ENCODE measurements around the gene SUN3.

The SUN3 gene

GRCh38 chr7:47956220-47956619 lies 72.7 kb downstream of the SUN3 start:
- Histone ChIP-seq H3K4me1 (ENCODE audit: low read length) (peaks cover 25% of the 10 kb centered on the region), H3K27me3 (replicated peaks; ENCODE audit: insufficient read depth, low read length) (no peaks in the 10 kb centered on the region), H3K79me2 (ENCODE audit: low read length) (no peaks in the 10 kb centered on the region), H3K9me3 (replicated peaks; ENCODE audit: insufficient read depth, low read length) (no peaks in the 10 kb centered on the region), H2AFZ (ENCODE audit: low read length) (no peak overlapping the region), H3K4me2 (ENCODE audit: low read depth, low read length) (no peak overlapping the region), H3K9me2 (replicated peaks; ENCODE audit: insufficient read depth, low read length) (no peaks in the 10 kb centered on the region), H3K9ac (ENCODE audit: low read length) (no peak overlapping the region), H4K20me1 (ENCODE audit: insufficient read depth, low read length) (no peaks in the 10 kb centered on the region), H3K27ac (ENCODE audit: low read length) (no peak overlapping the region), H3F3A (ENCODE audit: insufficient read depth, low read length) (peaks cover 11% of the 10 kb centered on the region), H3K36me3 (replicated peaks; ENCODE audit: insufficient read depth, low read length) (peaks cover 5% of the 10 kb centered on the region; the same call in 1 of the 2 replicates), H3K4me3 (ENCODE audit: low read length) (no peak overlapping the region)
- TF ChIP-seq EZH2 (optimal IDR thresholded peaks at IDR 0.05; ENCODE audit: low read depth, low read length) (no peak), CTCF (IDR thresholded peaks at IDR 0.05; ENCODE audit: low read length) (no peak), EZH2phosphoT487 (IDR thresholded peaks at IDR 0.05; ENCODE audit: low read length) (no peak)
- no peak for DNase-seq

- no peak for DNase-seq
- no peaks in the 10 kb centered on the region for H3K27me3 ChIP-seq (replicated peaks; ENCODE audit: insufficient read depth, low read length)
- no peaks in the 10 kb centered on the region for H4K20me1 ChIP-seq (ENCODE audit: insufficient read depth, low read length)
- peaks cover 41% of the 10 kb centered on the region for H3K4me1 ChIP-seq (ENCODE audit: low read length)
- H3K4me3 ChIP-seq (ENCODE audit: low read length): no peak overlapping the region
- no peak for TF ChIP-seq EZH2 (optimal IDR thresholded peaks at IDR 0.05; ENCODE audit: low read depth, low read length)
- TF ChIP-seq CTCF (IDR thresholded peaks at IDR 0.05; ENCODE audit: low read length): no peak
- TF ChIP-seq EZH2phosphoT487 (IDR thresholded peaks at IDR 0.05; ENCODE audit: low read length): no peak
- no peak overlapping the region for H2AFZ ChIP-seq (ENCODE audit: low read length)
- H3K36me3 ChIP-seq (replicated peaks; ENCODE audit: insufficient read depth, low read length): peaks cover 5% of the 10 kb centered on the region; the same call in 1 of the 2 replicates
- H3K79me2 ChIP-seq (ENCODE audit: low read length): no peaks in the 10 kb centered on the region
- H3K27ac ChIP-seq (ENCODE audit: low read length): no peak overlapping the region
- no peaks in the 10 kb centered on the region for H3K9me3 ChIP-seq (replicated peaks; ENCODE audit: insufficient read depth, low read length)
- H3K4me2 ChIP-seq (ENCODE audit: low read depth, low read length): no peak overlapping the region
- no peak overlapping the region for H3K9ac ChIP-seq (ENCODE audit: low read length)
- H3F3A ChIP-seq (ENCODE audit: insufficient read depth, low read length): peaks cover 18% of the 10 kb centered on the region
- no peaks in the 10 kb centered on the region for H3K9me2 ChIP-seq (replicated peaks; ENCODE audit: insufficient read depth, low read length)
Observed at GRCh38 chr7:47954231-47954911, 74.5 kb downstream of the SUN3 start.

- H3K4me2 ChIP-seq (ENCODE audit: low read depth, low read length): no peak overlapping the region
- H3K27me3 ChIP-seq (replicated peaks; ENCODE audit: insufficient read depth, low read length): no peaks in the 10 kb centered on the region
- peaks cover 18% of the 10 kb centered on the region for H3F3A ChIP-seq (ENCODE audit: insufficient read depth, low read length)
- peaks cover 5% of the 10 kb centered on the region; the same call in 1 of the 2 replicates for H3K36me3 ChIP-seq (replicated peaks; ENCODE audit: insufficient read depth, low read length)
- no peak overlapping the region for H3K4me3 ChIP-seq (ENCODE audit: low read length)
- H3K9me2 ChIP-seq (replicated peaks; ENCODE audit: insufficient read depth, low read length): no peaks in the 10 kb centered on the region
- H3K27ac ChIP-seq (ENCODE audit: low read length): no peak overlapping the region
- no peaks in the 10 kb centered on the region for H3K9me3 ChIP-seq (replicated peaks; ENCODE audit: insufficient read depth, low read length)
- H3K4me1 ChIP-seq (ENCODE audit: low read length): peaks cover 41% of the 10 kb centered on the region
- no peak for DNase-seq
- no peaks in the 10 kb centered on the region for H4K20me1 ChIP-seq (ENCODE audit: insufficient read depth, low read length)
- TF ChIP-seq EZH2 (optimal IDR thresholded peaks at IDR 0.05; ENCODE audit: low read depth, low read length): no peak
- no peak for TF ChIP-seq EZH2phosphoT487 (IDR thresholded peaks at IDR 0.05; ENCODE audit: low read length)
- no peak for TF ChIP-seq CTCF (IDR thresholded peaks at IDR 0.05; ENCODE audit: low read length)
- H3K9ac ChIP-seq (ENCODE audit: low read length): no peak overlapping the region
- no peak overlapping the region for H2AFZ ChIP-seq (ENCODE audit: low read length)
- no peaks in the 10 kb centered on the region for H3K79me2 ChIP-seq (ENCODE audit: low read length)
Observed at GRCh38 chr7:47953822-47954221, 75.1 kb downstream of the SUN3 start.

Data from MM.1S (cell line).